CD4-positive, alpha-beta T cell treated with Interleukin-17A for 1 hour (primary cell): Measurements from ENCODE around the gene PTPRU.
"Not testable (repeated sequence)": the region's sequence is repeated elsewhere in the genome, so short reads cannot be mapped to it uniquely, and the experiment has no call there.

Experiments used
- DNase-seq: peaks from one replicate; pipeline ENCODE4 v3.0.0-alpha.2; 2020

PTPRU gene

DNA sequence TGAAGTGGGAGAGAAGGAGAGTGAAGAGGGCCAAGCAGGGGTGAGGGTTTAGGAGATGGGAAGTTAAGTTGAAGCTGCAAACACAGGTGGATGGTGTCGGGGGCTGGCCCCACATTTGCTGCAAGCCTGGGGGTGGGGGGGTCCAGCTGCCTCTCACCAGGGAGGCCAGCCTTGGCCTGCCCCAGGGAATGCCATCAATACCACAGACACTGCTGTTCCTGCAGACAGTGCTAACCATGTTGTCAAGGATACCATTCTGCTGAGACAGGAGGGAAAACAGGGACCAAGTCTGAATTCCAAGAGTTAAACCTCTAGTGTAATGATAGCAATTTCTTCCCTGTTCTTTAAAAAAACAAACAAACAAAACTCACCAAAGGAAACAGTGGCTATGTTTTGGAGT, 13.6 kb upstream of the PTPRU start:
- DNase-seq, result no peak

DNA sequence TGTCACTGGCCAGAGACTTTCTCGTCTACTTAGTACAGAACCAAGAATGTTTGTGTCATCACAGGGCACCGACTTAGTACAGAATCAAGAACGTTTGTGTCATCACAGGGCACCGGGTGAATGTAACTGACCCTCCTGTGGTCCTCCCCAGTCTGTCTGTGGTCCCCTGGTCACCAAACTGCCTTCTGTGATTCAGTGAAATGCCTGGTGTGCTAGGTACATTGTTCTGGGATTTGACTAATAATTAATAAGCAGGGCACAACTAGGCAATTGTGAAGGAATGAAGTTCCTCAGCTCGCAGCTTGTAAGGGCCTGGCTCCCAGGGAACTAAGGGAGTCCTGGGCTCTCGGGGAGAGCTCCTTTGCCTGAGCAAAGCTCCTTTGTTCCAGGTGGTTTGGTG, 12.8 kb upstream of the PTPRU start:
- DNase-seq, result no peak

DNA sequence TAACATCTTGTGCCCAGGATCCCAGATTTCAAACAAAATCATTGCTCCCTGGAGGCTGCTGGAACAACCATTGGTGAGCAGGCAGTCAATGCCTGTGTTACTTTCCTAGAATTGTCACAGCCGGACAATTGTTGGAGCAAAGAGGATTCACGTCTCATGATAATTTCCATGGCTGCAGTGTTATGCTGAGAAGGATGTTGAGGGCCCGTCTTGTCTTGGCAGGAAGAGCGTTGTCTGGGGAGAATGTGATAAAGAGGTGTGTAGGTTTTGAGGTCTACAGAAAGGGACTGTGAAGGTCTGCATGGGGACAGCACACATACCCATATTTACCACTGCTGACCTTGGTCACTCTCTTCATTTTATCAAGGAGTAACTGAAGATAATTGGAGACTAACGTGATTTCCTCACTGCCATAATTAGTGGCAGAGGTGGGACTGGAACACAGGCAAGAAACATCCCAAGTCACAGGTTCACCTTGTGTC, 11.9 kb upstream of the PTPRU start:
- no peak for DNase-seq

DNA sequence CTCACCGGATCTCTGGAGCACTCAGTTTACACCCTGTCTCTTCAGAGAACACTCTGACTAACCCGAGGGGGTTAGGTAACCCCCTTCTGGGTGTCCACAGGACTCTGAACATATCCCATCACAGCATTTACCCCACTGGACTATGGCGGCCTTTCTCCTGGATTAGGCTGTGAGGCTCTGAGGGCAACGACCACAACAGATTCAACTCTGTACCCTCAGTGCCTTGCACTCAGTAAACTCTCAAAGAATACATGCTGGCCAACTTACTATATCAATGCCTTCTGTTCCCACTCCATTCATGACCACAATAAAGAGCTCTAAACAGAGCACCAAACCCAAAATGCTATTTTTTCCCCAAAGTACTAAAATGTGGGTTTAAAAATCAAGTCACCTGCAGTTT, 11.0 kb upstream of the PTPRU start:
- no peak for DNase-seq

DNA sequence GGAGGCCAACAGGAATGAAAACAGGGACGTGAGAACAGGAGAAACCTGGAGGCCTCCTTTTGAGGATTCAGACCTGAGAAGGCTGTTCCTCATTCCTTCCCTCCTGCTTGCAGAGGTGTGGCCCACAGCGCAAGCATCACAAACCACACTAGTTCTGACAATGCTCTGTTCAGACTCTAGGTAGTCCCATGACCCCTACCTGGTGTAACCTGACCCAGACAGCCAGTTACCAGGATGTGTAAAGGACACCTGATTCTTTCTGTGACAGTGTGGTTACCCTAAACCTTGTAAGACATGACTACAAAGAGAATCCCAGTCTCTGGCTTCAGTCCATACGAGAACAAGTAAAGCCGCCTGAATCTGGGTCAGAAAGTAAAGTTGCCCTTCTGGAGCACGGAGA, 8.8 kb upstream of the PTPRU start:
- no peak for DNase-seq

DNA sequence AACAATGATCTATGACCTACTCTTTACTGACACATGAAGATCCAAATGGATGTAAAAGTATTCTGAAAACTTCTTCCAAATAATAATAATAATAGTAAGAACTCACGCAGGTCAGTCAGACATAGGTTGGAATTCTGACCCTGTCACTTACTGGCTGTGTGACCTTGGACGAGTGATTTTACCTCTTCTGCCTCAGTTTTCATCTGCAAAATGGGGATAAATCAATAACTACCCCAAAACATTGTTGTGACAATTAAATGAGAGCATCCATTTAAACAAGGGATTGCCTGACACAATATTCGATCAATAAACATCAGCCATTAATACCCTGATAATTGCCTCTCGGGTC, 6.1 kb upstream of the PTPRU start:
- no peak for DNase-seq

DNA sequence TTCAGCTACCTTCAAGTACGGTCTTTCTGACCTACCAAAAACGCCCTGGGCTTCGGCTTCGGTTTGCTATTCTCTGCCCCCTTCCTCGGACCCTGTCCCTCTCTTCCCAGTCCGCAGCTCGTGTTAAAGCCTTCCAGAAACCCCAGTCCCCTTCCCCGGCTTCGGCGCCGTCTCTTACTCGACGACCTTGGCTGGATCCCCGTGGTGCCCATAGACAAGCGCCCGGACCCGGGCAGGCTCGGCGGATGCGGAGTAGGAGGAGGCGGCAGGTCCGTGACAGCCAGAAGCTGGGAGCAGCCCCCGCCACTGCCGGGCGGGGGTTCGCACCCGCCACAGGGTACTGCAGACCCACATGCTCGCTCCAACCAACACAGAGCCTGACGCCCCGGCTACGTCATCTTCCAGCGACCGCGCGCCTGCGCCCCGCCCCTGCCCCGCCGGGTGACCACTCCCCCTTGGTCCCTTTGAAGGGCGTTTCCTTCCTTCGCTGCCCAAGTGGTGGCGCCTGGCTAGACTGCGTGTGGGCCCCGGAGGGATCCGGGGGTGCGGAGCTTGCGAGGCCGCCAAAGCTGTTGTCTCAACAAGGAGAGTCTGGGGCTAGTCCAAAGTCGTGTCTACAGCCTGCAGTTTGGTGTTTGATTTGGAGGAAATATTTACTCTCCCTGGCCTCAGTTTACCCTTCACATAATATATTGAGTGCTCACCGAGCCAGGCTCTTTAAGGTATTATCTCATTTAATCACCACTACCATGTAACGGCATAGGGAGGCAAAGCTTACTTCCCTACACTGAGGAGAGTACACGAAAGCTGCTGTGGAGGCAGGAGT, 5.6 kb upstream of the PTPRU start, which contains the start of gene MECR:
TSS of gene MECR (minus strand) at position 382 of the 826 bp plus-strand sequence. CDS start at position 354, 28 bp downstream.
- peak; percentile 96 for DNase-seq

DNA sequence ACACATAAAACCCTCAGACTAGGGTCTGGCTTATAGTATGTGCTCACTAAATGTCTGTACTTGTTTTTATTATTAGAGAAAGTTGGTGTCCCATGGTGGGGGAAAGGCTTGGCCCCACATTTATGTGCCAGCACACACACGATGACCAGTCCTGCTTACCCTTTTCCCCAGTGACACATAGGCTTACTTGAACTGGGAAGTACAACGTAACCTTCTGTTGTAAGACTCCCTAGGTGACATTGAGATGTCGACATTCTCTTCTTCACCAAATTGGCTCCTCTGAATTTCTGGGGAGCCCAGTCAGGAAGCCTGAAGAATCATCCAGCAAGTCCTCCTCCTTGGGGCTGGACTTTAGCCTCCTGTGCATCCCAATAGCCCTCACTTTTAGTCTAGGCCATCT, 3.9 kb upstream of the PTPRU start:
- no peak for DNase-seq

DNA sequence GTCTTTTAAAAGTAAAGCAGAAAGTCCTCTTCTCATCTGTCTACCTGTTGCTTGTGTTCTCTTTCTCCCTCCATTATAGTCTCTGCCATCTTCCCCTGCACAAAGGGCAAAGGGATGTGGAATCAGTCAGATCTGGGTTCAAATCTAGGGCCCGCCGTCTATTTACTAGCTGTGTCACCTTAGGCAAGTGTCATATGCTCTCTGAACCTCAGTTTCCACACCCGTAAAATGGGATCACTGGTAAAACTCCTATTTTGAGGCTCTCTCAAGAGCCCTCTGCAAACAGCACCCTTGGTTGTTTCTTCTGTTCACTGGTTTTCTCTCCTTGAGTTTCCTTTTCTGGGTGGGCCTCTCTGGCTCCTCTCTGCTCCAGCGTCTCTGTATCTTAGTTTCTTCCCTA, 2.6 kb upstream of the PTPRU start:
- DNase-seq, result no peak

DNA sequence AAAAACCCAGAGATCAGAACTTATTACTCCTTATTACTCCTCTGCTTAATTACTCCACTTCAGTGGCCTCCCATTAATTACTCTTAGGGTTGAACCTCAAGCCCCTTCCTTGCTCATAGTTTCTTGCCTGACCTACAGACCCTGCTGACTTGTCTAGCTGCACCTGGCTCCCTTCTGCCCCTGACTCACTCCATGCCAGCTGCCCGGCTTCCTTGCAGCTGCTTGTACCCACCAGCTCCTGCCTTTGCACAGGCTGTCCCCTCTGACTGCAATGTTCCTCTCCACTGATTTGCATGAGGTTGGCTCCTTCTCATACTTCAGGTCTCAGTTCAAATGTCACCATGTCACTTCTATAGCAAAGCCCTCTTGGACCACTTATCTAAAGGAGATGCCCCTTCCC, 1.9 kb upstream of the PTPRU start:
- no peak for DNase-seq

DNA sequence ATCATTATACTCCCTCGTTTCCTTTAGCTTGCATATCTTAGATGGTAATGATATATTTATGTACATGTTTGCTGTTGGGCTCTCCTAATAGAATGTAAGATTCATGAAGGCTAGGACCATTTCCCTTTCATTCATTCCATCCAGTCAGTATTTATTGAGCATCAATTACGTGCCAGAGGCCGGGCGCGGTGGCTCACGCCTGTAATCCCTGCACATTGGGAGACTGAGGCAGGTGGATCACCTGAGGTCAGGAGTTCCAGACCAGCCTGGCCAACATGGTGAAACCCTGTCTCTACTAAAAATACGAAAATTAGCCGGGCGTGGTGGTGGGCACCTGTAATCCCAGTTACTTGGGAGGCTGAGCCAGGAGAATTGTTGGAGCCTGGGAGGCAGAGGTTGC, 1.4 kb upstream of the PTPRU start:
- not testable (repeated sequence) for DNase-seq

DNA sequence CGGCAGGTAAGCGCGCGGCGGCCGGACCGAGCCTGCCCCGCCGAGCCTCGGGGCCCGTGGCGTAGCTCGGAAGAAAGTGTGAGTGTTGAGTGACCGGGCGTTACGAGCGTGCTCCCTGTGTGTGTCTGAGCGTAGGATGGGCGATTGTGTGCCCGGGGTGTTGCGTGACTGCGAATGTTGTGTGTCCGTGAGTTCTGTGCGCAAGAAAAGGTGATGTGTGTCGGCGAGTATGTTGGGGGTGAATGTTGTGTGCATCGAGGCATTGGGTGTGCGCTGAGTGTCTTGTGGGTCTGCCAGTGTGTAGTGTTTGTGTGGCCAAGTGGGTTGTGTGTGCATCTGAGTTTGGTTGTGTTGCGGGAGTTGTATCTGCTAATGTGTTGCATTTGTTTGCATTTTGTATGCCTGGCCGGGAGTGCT, 398 bp downstream of the PTPRU start:
- no peak for DNase-seq

DNA sequence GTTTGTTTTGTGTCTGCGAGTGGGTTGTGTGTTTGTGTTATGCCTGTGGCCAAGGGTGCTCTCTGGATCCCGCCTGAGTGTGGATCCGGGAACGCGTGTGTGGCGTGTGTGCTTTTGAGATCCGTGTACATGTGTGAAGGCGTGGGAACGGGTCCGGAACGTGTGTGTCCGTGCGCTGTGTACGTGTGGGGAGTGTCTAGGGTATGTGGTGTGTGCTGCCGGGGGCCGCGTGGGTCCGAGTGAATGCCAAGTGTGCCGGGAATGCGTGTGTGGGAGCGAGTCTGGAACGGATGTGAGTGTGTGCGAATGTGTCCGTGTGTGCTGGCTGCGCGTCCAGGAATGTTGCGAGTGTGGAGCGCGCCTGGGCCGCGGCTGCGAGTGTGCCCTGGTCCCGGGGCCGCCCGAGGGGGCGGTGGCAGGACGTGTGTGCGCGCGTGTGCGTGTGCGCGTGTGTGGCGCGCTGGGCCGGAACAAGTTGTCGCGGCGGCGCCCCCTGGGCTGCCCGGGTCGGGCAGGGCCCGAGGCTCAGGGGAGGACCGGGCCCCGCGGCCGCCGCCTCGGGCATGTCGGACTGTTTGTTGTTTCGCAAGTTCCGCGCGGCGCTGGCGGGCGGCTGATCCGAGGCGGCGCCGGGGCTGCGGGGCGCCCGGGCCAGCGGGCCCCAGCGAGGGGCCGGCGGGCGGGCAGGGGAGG, 953 bp downstream of the PTPRU start:
- DNase-seq, result no peak

DNA sequence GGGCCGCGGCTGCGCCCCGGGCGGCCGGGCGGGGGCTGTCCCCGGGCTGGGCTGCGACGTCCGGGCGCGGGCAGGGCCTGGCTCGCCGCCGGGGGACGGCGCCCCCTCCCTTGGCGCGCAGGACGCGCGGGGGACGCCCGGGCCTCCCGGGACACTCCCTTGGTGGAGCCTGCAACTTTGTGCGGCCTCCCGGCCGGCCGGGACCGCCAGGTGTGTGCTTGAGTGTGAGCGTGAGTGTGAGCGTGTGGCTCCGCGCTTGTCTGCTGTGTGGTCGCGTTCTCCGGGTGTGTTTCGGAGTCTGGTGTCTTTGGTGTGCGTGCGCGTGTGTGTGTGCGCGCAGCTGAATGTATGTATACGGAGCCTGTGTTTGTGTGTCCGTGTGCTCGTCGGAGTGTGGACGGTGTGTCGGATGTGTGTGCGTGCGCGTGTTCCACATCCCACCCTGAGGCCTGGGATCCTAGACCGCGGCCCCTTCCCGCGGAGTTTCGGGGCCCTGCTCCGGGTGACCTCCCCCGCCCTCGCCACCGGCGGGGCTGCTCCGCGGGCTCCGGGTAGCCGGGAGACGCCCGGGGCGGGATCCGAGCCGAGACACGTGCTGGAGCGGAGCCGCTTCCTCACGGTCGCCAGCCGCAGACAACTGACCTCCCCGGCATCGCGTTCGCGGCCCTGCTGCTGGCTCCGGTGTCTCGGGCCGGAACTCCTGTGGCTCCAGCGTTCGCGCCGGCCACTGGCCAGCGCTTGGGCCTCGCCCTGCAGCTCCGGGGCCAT, 1.7 kb downstream of the PTPRU start:
- DNase-seq, result peak; percentile 18

DNA sequence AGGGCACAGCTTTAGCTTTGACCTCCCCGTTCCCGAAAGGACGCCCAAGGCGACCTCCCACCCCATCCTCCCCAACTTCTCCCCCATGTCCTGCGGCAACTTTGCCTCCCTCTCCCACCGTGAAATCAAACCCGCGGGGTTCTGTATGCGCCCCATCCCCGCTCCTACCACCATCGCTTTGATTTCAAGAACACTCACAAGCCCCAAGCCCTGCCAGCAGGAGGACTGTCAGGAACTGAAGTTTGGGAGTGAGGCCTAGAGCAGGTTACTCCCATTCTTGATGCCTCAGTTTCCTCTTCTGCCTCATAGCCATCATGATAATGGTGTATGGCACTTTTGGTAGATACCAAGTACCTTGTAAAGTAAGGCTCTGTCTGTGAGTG, 2.3 kb downstream of the PTPRU start:
- no peak for DNase-seq

DNA sequence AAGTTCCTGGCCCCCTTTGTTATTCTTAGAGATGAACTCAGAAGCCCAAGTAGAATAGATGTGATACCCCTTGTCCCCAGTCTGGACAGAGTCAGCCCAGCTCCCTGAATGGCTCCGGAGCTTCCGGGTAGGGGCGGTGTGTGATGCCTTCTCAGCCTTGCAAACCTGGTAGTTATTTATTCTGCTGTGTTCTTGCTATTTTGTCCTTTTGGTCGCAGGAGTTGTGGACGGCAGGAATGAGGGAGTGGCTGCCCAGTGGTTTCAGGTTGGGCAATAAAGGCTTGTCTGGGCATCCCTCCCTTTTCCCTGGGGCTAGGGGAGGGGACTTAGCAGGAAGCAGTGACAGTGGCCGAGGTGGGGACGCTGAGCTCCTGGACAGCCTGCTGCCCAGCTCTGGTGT, 2.8 kb downstream of the PTPRU start:
- DNase-seq, result no peak

DNA sequence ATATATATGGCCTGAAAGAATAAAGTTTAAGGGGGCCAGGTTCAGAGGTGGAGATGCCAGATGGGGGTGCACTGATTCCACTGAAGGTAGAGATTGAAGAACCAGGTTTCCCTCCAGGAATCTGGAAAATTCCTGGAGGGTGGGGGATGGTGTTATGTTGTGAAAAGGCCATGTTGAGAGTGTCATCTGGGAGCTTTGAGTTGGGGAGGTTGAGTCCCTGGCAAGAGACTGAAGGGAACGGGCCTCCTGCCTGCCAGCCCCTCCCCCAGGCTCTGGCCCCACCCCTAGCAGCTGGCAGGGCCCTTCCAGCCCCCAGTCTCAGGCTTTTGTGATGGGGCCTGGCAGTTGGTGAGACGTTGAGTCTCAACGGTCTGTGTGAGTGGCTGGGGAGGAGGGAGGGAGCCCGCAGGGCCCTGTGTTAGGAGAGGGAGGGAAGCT, 4.1 kb downstream of the PTPRU start:
- no peak for DNase-seq

DNA sequence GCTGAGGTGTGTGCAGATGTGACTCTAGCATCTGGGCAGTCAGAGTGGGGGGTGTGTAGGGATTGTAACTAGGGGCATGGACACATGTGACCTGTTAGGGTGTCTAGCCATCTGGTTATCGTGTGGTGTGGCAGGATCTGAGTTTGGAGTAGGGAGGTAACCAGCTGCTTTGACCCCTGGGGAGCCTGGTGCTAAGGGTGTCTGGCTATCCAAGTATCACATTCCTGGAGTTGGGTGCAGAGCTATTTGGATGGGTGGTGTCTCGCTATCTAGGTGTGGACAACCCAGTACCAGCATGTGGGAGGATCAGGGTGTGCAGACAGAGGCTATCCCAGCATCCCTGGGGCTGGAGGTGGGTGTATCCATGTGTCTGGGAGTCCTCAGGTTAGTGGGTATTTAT, 4.7 kb downstream of the PTPRU start:
- no peak for DNase-seq

DNA sequence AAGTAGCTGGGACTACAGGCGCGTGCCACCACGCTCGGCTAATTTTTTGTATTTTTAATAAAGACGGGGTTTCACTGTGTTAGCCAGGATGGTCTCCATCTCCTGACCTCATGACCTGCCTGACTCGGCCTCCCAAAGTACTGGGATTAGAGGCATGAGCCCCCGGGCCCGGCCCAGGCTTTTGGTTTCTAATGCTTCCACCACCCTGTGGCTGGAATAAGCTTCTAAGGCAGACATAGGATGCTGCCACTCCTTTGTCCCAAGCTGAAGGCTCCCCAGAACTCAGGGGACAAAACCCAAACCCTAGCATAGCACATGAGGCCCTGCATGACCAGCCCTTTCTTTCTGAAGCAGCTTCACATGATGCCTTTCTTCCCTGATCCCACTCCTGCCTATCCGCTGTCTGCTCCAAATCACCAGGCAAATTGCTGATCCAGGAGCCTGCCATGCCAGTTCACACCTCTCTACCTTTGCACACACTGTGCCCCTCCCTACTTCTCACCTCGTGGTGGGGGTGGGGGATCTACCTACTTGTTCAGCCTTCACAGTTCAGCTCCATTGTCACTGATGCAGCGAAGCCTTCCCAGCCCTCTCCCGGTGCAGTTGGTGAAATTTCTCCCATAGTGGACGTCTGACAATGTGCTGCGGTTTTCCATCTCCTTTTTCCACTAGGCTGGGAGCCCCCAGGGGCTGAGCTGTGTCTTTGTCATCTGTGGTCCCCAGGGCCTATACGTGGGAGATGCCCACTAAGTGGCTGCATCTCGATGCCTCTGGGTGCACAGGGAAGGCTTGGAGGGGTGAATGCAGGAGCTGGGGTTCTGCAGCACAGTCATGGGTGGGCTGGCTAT, 6.9 kb downstream of the PTPRU start:
- DNase-seq, result no peak

DNA sequence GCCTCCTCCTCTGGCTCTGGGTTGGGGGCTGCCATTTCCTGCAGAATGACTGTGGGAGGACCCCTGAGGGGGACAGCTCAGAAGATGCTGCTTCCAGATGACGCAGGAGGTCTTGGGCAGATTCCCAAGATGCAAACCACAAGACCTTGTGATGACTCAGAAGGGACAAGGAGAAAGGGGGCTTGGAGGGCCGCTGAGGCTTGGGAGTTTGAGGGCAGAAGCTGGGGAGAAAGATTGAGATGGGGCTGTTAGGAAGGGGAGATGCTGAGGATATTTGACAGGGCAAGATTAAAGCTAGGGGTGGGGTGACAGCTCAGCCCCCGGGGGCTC, 7.5 kb downstream of the PTPRU start:
- no peak for DNase-seq

DNA sequence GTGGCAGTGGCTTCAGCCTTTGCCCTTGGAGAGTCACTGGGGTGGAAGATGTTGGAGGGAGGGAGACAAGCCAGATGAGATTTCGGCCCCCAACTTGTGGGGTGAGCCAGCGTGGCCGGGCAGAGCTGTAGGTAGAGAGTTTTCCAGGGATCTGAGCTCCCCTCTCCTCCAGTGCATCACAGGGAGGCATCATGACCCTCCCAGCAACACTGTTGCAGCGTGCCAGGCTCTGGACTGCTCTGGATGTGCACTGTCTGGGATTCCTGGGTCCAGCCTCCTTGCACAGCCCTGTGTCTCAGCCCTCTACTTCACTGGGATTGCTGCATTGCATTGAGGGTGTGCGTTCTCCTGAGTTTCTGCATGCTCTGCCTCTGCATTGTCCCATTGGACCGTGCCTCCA, 8.9 kb downstream of the PTPRU start:
- DNase-seq, result no peak

DNA sequence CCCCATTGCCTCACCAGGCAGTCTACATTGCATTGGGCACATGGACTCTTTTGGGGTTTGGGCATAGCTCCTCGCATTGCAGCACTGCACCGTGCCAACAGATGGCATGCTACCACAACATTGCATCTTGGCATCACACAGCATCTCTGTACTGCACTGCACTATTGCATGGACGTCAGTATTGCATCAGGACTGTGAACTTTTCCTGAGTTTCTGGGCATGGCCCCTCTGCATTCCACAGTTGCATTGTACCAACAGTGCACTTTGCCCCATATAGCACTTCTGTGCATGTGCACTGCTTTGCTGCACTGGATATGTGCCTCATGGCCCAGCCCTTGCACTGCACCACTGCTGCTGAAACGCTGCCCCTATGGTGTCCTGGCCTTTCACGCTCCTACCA, 9.6 kb downstream of the PTPRU start:
- DNase-seq, result no peak

DNA sequence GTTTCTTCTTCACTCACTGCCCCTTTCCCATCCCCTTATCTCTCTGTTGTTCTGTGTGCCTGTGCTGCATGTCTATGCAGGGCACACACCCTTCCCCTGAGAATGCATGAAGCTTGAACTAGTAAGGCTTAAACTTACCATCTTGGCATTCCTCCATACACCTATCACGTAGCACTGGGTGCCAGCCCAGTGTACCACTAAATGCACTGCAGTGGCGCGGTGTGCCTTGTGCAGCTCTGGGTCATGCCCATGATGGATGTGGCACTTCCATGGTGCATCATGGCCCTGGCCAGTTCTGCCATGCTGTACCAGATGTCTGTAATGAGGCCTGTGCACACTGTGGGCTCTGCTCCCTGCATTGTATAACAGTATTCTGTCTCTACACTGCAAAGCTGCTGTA, 10.7 kb downstream of the PTPRU start:
- no peak for DNase-seq
